ENCODE measurements around the gene SDF4.

SDF4 gene, protein sequence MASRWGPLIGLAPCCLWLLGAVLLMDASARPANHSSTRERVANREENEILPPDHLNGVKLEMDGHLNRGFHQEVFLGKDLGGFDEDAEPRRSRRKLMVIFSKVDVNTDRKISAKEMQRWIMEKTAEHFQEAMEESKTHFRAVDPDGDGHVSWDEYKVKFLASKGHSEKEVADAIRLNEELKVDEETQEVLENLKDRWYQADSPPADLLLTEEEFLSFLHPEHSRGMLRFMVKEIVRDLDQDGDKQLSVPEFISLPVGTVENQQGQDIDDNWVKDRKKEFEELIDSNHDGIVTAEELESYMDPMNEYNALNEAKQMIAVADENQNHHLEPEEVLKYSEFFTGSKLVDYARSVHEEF

DNA sequence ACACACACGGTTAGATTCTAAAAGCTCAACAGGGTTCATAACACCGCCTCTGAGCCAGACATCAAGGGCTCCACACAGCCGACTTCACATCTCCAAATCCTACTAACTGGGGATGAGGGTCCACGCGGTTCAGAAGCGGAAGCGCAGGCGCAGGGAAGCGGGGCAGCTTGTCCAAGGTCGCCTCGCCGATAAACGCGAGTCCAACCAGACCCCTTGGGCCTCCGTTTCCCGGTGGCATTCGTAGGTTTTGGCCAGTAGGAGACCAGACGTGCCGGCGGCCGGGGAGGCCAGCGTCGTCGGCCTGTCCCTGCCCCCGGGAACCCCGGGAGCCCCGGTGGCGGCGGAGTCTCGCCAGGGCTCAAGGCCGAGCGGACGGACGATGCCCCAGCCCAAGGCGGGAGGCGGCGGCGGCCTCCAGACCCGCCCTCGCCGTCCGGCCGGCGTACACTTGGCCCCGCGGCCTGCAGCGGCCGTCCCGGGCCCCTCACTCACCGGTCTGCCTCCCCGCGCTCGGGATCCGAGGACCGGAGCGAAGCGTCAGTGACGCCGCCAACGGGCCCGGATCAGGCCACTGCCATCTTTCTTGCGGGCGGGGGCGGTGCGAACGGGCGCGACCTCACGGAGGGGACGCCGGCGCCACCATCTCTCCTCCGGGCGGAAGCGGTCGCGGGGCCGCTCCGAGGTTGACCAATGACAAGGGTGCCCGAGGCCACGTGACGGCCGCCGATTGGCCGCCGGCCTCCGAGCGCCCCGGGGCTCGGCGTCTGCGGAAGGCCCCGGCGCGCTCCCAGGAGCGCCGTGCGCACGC lies at the start of gene SDF4:
SDF4 (minus strand) TSS at position 602 of the 808 bp plus-strand sequence. CDS start 3,229 bp downstream, outside the sequence.
- DNase-seq (ENCODE audit: low spot score), result peak; percentile 98

DNA sequence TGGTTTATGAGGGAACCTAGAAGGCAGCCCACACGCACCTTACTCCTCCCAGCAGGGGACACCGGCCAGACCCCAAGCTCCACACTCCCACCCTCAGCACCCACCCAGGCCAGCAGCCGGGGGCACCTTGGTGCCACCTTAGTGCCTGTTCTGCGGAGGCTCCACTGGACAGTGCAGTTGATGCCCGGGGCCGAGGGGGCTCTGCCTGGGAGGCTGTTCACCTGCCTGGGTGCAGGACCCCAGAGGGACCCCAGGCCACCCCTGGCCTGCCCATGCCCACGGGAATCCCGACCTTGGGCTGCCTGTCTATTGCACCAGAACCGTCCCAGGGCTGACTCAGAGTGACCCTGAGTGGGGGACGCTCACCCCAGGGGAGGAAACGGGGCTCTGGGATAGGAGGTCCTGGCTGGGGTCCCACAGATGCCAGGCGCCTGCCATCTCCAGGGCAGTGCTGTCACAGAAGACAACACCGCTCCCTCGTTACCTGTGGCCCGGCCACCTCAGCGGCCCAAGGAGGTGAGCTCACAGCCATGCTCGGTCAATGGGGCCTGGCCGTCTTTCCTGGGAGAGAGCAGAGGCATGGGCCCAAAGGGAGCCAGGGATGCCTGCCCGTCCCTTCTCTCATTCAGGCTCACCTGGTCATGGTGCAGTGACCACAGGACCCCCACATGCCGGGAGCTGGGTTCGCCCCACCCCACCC lies 49.1 kb upstream of the SDF4 start:
- DNase-seq (ENCODE audit: low spot score), result no peak

DNA sequence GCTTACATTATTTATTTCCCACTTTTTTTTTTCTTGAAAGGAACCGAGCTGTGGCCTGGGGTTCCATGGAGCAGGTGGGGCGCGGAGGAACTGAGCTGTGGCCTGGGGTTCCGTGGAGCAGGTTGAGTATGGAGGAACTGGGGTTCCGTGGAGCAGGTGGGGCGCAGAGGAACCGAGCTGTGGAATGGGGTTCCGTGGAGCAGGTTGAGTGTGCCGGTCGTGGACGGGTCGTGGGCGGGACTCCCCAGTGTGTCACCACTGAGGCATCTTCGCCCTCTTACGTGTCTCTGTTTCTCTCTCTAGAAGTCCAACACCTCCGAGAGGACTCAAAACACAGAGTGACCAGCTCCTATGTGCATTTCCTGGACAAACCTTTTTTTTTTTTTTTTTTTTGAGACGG lies 47.2 kb upstream of the SDF4 start:
- no peak for DNase-seq (ENCODE audit: low spot score)

DNA sequence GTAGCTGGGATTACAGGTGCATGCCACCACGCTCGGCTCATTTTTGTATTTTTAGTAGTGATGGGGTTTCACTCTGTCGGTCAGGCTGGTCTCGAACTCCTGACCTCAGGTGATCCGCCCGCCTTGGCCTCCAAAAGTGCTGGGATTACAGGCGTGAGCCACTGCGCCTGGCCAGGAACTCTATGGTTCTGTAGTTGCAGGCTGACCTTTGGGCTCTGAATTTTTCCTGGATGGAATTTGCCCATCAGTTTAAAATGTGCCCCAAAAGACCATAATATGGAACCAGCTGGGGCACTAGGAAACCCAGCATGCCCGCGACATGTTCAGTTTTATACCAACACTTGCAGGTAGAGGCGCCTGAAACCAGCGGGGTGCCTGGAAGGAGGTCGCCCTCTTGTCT lies 46.8 kb upstream of the SDF4 start:
- DNase-seq (ENCODE audit: low spot score), result no peak

DNA sequence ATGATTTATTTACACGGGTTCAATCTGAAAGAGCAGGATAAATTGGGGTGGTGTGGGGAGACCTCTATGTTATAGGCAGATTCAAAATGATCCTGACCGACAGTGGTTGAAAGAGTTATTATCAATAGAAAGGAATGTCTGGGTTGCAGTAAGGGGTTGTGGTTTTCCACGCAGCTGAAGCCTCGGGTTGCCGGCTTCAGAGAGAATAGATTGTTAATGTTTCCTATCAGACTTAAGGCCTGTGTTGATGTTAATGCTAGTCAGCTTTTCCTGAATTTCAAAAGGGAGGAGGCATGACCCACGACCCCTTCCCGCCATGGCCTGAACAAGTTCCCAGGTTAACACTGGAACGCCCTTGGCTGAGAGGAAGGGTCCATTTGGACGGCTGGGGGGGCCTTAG lies 44.0 kb upstream of the SDF4 start:
- no peak for DNase-seq (ENCODE audit: low spot score)

DNA sequence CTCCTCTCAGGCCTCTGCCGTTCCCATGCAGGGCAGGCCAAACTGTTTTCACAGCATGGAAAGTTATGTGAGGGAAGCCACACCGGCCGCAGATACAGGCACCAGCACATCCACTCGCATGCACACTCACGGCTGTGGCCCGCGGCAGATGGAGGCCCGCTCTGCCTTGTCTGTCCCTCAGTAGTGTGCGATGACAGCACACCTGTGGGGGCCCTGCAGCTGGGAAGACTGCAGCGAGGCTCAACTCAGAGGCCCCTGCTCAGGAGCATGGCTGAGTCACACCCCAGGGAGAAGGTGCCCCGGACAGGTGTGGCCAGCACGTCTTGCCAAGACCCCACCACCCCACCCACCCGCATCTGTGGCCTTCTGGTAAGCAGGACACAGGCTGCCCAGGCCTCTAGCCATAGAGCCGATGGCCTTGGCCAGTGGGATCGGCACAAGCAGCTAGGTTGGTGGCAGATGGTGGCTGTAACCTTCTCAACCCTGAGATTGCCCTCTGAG lies 43.2 kb upstream of the SDF4 start:
- DNase-seq (ENCODE audit: low spot score), result no peak

DNA sequence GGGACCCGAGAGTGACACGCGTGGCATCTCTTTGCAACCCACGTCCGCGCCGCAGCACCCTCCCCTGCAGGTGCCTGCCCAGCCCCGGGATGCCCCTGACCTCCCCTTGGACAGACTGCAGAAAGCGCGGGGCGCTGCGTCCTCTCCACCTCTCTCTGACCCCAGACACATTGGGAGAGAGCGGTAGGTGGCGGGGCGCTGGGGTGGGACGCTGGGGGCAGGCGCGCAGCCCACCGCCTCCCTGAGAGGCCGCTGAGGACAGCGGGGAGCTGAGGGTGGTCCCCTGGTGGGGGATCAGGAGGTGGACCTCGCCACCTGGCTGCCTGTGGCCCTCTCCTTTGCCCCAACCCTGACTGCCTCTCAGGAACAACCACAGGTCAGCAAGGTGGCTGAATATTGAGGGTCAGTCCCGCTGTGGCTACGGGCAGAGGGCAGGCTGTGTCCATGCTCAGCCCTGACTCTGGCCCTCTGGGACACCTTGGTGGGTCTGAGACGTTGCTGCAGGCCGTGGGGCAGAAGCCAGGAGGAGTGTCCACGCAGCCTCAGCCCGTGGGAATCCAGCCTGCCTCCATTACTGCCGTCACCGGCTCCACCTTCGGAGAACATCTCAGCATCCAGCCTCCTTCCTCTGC lies 42.6 kb upstream of the SDF4 start:
- DNase-seq (ENCODE audit: low spot score), result no peak

DNA sequence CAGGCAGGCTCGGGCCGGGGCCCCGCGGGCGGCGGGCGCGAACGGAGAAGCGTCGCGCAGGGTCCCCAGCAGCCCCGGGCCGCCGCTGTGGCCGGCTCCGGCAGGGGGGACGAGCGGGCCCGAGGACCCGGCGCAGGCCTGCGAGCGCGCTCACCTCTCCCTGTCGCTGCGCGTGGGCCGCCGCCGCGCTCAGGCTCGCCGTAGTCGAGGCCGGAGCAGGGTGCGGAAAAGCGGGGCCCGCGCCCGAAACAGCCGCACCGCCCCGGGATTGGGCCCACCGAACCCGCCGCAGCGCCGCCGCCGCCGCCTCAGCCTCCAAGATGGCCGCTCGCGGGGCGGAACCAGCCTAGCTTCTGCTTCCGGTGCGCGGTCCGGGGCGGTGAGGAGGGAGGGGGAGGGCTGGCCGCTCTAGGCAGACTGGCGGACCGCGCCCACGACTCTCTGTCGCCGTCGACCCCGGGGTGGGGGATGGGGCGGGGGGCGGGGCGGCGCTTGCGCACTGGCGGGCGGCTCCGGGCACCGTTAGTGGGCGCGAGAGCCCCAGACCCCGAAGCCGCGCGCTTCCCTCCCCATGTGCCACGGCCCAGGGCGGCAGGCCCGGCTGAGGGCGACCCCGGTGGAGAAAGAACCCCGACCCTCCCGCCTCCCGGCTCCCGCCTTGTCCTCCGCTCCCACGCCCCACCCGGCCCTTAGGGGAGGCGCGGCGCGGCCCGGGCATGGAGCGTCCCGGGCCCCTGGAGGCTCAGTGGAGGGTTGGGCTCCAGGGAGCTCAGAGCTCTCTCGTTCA lies 41.9 kb upstream of the SDF4 start, which contains the start of gene UBE2J2:
UBE2J2 (minus strand) TSS at position 343 of the 787 bp plus-strand sequence. CDS start 5,862 bp downstream, outside the sequence.
- peak; percentile 82 for DNase-seq (ENCODE audit: low spot score)

DNA sequence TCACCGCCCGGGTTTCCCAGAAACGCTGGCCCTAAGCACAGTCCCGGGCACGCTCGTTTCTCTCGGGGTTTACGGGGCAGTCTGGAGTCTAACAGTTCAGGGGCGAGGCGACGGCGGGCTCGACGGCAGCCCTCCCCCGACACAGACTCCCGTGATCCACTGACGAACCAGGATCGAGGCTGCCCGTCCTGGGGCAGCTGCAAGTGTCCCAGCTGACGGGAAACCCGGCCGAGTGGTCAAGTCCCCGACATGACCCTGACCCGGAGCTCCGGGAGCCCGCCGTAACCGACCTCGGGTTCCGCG lies 41.4 kb upstream of the SDF4 start:
- DNase-seq (ENCODE audit: low spot score), result peak; percentile 8

DNA sequence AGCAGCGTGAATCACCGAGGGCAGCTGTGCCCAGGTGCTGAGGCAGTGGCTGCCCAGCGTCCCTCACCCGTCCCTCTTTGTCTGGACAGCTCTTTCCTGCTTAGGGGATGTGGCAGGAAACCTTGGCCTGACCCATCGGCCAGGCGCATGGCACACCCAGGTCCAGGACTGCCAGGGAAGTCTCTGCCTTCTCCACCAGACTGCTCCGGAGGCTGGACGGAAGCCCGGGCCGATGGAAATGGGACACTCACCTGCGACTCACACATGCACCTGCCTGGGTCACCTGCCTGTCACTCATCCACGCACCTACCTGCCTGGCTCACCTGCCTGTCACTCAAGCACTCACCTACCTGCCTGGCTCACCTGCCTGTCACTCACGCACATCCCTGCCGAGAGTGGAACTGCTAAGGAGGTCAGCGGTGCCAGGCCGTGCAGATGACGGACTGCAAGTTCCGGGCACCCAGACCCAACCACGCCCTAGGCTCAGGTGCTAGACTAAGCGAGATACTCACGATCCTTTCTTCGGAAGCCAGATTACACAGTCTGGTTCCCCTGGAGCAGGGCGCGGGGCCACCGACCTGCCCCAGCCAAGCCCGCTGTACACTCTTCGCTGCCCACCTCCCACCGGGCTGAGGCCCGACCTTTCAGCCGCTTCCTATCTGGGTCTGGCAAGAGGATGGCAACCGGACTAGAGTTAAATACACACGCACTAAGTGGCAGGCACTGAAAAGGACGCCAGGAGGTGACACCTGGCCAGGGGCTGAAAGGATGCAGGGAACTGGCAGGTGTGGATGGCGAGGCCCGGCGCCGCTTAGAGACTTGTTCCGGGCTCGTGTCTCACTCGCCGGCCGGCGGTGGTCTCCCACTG lies 40.8 kb upstream of the SDF4 start:
- DNase-seq (ENCODE audit: low spot score), result peak; percentile 19

DNA sequence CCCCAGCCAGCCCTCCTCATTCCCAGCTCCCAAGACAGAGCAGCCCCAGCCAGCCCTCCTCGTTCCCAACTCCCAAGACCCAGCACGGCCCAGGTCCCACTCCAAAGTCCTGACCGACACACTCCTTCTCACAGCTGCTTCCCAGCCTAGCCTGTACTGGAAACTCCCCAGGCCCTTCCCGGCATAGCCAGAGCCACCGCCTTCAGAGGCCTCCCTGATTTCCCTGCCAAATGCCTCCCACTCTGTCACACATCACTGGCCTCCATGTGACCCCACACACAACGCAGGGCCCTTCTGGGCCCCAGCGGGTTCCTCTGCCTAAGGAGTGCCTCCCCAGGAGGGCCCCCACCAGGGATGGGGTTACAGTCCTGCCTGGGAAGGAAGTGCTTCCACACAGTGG lies 39.0 kb upstream of the SDF4 start:
- no peak for DNase-seq (ENCODE audit: low spot score)

DNA sequence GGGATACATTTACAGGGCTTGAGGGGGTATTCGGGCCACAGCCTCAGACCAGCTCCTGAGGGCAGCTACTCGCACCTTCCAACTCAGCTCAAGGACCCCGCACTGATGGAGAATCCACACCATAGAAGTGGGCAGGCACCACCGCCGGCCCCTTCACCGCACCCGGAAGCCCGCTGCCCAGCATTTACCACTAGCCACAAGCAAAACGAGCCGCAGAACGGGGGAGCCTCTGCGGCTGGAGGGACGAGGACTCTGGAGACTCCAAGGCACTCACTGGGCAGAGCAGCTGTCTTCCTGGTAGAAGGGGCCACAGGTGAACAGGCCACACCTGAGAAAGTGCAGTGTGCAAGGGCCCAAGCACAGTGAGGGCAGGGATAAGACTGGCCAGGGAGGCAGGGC lies 36.5 kb upstream of the SDF4 start:
- DNase-seq (ENCODE audit: low spot score), result no peak

DNA sequence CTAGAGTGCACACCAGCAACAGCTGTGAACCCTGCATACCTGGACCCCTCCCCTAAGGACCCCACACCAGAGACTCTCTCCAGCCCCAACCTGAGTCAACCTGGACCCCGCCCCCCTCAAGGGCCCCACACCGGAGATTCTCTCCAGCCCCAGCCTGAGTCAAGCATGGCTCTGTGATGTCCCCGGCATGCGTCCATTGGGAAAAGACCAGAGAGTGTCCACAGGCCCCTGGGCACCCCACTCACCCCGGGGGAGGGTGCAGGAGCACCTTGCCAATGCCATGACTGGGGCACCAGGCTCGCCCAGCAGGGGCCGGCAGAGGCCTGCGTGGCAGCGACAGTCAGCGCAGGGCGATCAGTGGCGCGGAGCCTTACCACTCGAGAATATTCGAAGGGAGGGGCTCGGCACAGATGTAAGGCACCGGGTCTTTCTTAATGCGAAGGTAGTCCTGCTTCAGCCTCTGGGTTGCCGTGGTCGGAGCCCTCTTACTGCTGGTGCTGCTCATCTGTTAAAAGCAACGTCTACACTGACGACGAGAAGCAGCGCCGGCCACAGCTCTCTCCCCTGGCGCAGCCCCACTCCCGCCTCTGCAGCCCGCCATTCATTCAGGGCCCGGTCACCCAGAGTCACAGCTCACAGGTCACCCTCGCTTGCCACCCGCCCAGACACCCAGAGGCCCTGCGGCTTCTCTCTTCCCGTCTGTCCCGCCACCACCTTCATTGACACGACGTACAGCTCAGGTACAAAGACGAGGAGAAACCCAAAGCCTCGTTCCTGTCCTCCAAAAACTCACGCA lies 35.9 kb upstream of the SDF4 start:
- DNase-seq (ENCODE audit: low spot score), result no peak

DNA sequence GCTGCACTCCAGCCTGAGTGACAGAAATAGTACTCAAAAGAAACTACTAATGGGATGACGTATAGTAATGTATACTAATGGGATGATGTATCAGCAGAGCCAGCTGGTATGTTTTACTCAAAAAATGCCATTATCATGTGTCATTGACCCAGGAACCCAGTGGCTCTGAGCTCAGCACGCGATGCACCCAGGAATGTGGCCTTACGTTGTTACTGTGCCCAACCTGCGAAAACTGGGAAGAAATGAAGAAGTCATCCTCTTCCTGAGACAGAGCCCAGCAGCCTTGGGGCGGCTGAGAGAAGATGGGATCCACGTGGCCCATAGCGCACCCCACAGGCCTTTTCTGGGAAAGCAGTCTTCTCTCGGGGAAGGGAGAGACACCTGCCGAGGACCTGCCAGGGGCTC lies 33.1 kb upstream of the SDF4 start:
- DNase-seq (ENCODE audit: low spot score), result no peak

DNA sequence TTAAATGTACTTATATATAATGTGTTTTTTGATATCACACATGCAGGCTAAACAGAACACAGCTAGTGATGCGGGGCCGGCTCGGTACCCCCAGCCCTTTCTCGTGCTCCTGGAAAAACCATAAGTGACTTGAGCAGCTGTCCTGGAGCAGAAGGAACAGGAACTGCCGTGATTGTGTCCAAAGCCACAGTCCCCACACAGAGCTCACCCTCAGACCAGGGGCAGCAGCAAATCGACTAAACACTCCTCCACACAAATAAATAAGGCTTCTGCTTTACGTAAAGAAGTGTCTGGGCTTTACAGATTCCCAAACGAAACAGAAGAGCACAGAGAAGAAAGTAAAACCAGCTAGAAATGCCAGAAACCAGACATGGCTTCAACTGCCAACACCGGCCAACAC lies 32.2 kb upstream of the SDF4 start:
- DNase-seq (ENCODE audit: low spot score), result no peak

DNA sequence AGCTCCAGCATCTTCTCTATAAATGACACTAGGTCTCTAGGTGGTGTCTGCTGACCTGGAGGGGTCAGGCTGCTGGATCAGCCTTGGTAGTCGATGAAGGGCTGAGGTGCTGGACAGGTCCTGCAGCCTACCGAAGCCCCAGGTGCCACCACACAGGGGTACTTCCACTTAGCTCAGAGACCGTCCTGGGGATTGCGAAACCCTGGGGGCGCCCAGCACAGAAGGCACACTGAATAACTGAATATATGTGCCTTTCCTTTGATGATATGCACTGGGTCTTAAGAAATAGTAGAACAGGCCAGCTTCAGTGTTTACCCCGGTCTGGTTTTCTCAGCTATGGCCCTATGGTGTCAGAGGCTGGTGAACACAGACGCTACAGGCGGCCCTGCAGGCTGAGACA lies 31.0 kb upstream of the SDF4 start:
- DNase-seq (ENCODE audit: low spot score), result no peak

DNA sequence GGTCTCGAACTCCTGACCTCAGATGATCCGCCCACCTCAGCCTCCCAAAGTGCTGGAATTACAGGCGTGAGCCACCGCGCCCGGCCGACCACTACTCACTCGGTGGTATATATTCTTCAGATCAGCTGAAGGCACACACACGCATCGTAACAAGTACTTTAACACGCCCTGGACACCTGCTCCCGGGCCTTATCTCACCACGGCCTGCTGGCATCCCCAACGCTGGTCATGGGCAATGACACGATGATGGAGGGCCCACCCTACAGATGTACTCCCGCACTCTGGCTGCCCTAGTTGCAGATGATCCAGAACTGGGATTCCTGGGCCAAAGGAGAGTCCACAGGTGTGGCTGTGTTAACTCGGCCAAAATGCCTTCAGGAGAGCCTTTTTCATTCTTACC lies 30.3 kb upstream of the SDF4 start:
- DNase-seq (ENCODE audit: low spot score), result peak; percentile 48

DNA sequence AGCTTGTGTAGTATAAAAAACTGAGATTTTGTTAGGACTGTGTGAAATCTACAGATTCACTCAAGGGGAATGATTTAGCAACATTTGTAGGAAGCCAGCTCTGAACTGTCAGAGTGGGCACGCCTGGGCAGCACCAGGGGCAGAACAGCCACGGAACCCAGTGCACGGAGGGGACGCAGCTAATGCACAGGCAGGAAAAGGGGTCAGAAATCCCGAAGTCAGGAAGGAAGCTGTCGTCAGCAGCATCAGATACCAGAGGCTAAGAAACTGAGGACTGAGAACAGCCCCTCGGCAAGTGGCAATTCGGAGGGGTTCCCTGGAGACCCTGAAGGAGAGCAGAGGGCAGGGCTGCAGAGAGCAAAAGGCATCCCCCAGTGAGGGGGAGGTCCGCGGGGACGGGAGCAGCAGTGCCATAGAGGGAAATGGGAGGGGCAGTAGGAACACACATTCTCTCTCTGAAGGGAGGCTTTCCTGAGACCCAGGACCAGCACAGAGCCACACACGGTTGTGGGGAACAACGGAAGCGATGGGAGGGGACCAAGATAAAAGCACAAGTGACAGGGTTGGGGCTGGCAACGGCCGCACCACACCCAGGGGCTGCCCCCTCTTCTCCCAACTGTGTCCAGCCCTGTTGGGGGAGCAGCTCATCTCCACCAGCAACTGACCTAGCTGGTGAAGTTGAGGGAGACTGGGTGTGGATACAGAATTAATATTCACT lies 29.2 kb upstream of the SDF4 start:
- no peak for DNase-seq (ENCODE audit: low spot score)
